Measurements from ENCODE around the gene COL13A1.

DNA sequence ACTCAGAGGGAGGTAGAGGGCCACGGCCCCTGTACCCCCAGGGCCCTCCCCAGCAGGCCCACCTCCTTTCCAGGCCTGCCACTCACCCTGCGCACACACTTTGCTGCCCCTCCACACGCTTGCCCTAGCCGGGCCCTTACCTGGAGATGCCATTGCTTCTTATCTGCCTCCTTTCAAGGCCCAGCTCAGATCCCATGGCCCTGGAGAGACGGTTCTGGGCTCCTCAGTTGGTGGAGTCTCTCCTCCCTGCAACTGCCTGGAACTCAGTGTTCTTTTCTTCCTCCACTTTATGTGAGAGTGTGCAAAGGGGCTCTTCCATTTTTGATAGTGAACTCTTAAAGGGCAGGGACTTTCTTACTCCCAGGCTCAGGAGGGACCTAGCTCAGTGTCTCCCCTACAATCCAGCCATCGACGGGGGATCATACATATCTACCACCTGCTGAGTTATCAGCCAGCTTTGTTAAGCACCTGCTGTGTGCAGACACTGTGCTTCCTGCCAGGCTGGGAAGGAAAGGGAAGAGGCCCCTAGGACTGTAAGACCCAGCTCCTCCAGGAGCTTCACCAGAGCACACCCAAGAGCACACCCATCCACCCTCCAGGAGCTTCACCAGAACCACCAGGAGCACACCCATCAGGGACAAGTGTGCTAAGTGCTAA, 161.6 kb downstream of the COL13A1 start:
- TF ChIP-seq, protein P1, sequence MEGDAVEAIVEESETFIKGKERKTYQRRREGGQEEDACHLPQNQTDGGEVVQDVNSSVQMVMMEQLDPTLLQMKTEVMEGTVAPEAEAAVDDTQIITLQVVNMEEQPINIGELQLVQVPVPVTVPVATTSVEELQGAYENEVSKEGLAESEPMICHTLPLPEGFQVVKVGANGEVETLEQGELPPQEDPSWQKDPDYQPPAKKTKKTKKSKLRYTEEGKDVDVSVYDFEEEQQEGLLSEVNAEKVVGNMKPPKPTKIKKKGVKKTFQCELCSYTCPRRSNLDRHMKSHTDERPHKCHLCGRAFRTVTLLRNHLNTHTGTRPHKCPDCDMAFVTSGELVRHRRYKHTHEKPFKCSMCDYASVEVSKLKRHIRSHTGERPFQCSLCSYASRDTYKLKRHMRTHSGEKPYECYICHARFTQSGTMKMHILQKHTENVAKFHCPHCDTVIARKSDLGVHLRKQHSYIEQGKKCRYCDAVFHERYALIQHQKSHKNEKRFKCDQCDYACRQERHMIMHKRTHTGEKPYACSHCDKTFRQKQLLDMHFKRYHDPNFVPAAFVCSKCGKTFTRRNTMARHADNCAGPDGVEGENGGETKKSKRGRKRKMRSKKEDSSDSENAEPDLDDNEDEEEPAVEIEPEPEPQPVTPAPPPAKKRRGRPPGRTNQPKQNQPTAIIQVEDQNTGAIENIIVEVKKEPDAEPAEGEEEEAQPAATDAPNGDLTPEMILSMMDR (IDR thresholded peaks at IDR 0.05), result no peak
- no peak for TF ChIP-seq POLR2A (IDR thresholded peaks at IDR 0.05)
